ENCODE results near the gene MAP9. TPM values are rescaled to one million over a fixed set of nuclear protein-coding genes. Genes with fewer than 3 reads are reported as not detected.
A peak's percentile ranks its signal among the peaks of the same experiment; 100 is the strongest.

Gene MAP9
- total RNA-seq, 1 donor from 2014 or later, result 34.2 TPM

DNA sequence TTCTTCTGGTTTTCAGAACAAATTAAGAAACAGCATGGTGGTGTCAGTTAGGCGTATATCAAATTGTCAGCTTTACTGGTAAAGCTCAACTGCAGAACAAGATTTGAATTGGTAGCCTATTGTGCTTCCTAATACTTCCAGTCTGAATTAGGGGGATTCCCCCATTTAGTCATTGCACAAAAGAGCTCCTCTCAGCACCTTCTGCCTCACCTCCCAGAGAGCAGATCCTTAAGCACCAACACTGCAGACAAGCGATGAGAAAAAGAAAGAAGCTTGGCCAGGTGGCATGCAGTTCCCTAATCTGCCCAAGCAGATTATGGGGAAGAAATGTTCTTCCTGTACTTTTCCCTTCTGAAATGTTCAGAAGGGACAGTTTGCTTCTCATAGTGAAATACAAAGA is 9.2 kb downstream of the MAP9 start:
- no peaks in the 10 kb centered on the region for H3K9me3 Mint-ChIP-seq (ENCODE audit: low read depth)
- no peaks in the 10 kb centered on the region for H3K27me3 Mint-ChIP-seq
- peaks cover 28% of the 10 kb centered on the region for H3K36me3 Mint-ChIP-seq (ENCODE audit: insufficient read depth)
- no peak overlapping the region for H3K27ac Mint-ChIP-seq
- TF ChIP-seq, protein P1, sequence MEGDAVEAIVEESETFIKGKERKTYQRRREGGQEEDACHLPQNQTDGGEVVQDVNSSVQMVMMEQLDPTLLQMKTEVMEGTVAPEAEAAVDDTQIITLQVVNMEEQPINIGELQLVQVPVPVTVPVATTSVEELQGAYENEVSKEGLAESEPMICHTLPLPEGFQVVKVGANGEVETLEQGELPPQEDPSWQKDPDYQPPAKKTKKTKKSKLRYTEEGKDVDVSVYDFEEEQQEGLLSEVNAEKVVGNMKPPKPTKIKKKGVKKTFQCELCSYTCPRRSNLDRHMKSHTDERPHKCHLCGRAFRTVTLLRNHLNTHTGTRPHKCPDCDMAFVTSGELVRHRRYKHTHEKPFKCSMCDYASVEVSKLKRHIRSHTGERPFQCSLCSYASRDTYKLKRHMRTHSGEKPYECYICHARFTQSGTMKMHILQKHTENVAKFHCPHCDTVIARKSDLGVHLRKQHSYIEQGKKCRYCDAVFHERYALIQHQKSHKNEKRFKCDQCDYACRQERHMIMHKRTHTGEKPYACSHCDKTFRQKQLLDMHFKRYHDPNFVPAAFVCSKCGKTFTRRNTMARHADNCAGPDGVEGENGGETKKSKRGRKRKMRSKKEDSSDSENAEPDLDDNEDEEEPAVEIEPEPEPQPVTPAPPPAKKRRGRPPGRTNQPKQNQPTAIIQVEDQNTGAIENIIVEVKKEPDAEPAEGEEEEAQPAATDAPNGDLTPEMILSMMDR (IDR thresholded peaks at IDR 0.05; ENCODE audit: unreplicated experiment), result no peak
- H3K4me1 Mint-ChIP-seq (ENCODE audit: low read depth), result peaks cover 3% of the 10 kb centered on the region
- no peak overlapping the region for H3K4me3 Mint-ChIP-seq (ENCODE audit: low read depth)
- no peak for DNase-seq (ENCODE audit: low spot score, unreplicated experiment)

- Mint-ChIP-seq H3K36me3 (ENCODE audit: insufficient read depth) (peaks cover 14% of the 10 kb centered on the region), H3K27me3 (no peaks in the 10 kb centered on the region), H3K4me1 (ENCODE audit: low read depth) (no peaks in the 10 kb centered on the region), H3K9me3 (ENCODE audit: low read depth) (no peaks in the 10 kb centered on the region), H3K4me3 (ENCODE audit: low read depth) (no peak overlapping the region), H3K27ac (no peak overlapping the region)
- TF ChIP-seq, protein P1 (IDR thresholded peaks at IDR 0.05; ENCODE audit: unreplicated experiment), result peak; percentile 95
- peak; percentile 47 for DNase-seq (ENCODE audit: low spot score, unreplicated experiment)
Measured at GRCh38 chr4:155353923-155354540, 22.7 kb downstream of the MAP9 start.

- TF ChIP-seq, protein P1 (IDR thresholded peaks at IDR 0.05; ENCODE audit: unreplicated experiment), result no peak
- H3K9me3 Mint-ChIP-seq (ENCODE audit: low read depth), result peaks cover 18% of the 10 kb centered on the region
- H3K27me3 Mint-ChIP-seq, result no peaks in the 10 kb centered on the region
- peaks cover 18% of the 10 kb centered on the region for H3K36me3 Mint-ChIP-seq (ENCODE audit: insufficient read depth)
- no peaks in the 10 kb centered on the region for H3K4me1 Mint-ChIP-seq (ENCODE audit: low read depth)
- H3K27ac Mint-ChIP-seq, result no peak overlapping the region
- no peak overlapping the region for H3K4me3 Mint-ChIP-seq (ENCODE audit: low read depth)
- no peak for DNase-seq (ENCODE audit: low spot score, unreplicated experiment)
Measured at GRCh38 chr4:155342142-155342541, 34.6 kb downstream of the MAP9 start.

- H3K27me3 Mint-ChIP-seq, result no peaks in the 10 kb centered on the region
- H3K4me3 Mint-ChIP-seq (ENCODE audit: low read depth), result no peak overlapping the region
- peaks cover 14% of the 10 kb centered on the region for H3K36me3 Mint-ChIP-seq (ENCODE audit: insufficient read depth)
- no peaks in the 10 kb centered on the region for H3K4me1 Mint-ChIP-seq (ENCODE audit: low read depth)
- peaks cover 27% of the 10 kb centered on the region for H3K9me3 Mint-ChIP-seq (ENCODE audit: low read depth)
- H3K27ac Mint-ChIP-seq, result no peak overlapping the region
- no peak for DNase-seq (ENCODE audit: low spot score, unreplicated experiment)
- TF ChIP-seq, protein P1 (IDR thresholded peaks at IDR 0.05; ENCODE audit: unreplicated experiment), result no peak
Measured at GRCh38 chr4:155339999-155340398, 36.8 kb downstream of the MAP9 start.

- Mint-ChIP-seq H3K9me3 (ENCODE audit: low read depth) (peaks cover 27% of the 10 kb centered on the region), H3K27ac (no peak overlapping the region), H3K27me3 (no peaks in the 10 kb centered on the region), H3K4me1 (ENCODE audit: low read depth) (no peaks in the 10 kb centered on the region), H3K4me3 (ENCODE audit: low read depth) (no peak overlapping the region), H3K36me3 (ENCODE audit: insufficient read depth) (peaks cover 14% of the 10 kb centered on the region)
- DNase-seq (ENCODE audit: low spot score, unreplicated experiment), result no peak
- TF ChIP-seq, protein P1 (IDR thresholded peaks at IDR 0.05; ENCODE audit: unreplicated experiment), result no peak
Measured at GRCh38 chr4:155339588-155339987, 37.2 kb downstream of the MAP9 start.

All from progenitor cell of endocrine pancreas (in vitro differentiated cells).